HTR-8/SVneo (cell line): ENCODE results near the gene NPEPL1.
A peak's percentile ranks its signal among the peaks of the same experiment; 100 is the strongest.
"Not testable (repeated sequence)": the region's sequence is repeated elsewhere in the genome, so short reads cannot be mapped to it uniquely, and the experiment has no call there.

Experiments used
- DNase-seq: peaks from one replicate; pipeline ENCODE4 v3.0.0; 2011; ENCODE audit warnings: low spot score, mixed read lengths; ENCODE audit not compliant: insufficient read length
- FAIRE-seq: peaks from 2 replicates; lab custom pipeline; 2011; peaks lifted over from hg19 to GRCh38; lab: Jason Lieb, UNC

NPEPL1 gene, protein sequence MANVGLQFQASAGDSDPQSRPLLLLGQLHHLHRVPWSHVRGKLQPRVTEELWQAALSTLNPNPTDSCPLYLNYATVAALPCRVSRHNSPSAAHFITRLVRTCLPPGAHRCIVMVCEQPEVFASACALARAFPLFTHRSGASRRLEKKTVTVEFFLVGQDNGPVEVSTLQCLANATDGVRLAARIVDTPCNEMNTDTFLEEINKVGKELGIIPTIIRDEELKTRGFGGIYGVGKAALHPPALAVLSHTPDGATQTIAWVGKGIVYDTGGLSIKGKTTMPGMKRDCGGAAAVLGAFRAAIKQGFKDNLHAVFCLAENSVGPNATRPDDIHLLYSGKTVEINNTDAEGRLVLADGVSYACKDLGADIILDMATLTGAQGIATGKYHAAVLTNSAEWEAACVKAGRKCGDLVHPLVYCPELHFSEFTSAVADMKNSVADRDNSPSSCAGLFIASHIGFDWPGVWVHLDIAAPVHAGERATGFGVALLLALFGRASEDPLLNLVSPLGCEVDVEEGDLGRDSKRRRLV

DNA sequence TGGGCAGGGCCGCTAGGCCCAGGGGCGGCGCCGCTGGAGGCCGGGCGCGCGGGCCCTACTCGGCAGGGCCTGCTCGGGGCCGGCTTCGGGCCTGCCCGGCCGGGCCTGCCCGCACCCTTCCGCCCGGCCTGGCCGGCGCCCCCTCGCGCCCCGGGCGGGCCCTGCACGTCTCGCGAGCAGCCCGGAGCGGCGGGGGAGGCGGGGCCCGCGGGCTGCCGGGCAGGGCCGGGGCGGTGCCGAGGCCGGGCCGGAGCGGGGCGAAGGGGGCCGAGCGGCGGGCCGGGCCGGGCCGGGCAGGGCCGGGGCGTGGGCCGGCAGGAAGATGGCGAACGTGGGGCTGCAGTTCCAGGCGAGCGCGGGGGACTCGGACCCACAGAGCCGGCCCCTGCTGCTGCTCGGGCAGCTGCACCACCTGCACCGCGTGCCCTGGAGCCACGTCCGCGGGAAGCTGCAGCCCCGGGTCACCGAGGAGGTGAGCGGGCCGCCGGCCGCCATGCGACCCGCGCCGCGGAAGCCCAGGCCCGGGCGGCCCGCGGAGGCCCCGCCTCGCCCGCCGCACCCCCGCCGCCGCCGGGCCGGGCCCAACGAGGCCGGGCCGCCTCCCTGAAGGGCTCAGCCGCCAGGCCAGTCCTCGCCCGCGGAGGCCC is at the start of gene NPEPL1:
TSS of gene NPEPL1 (plus strand) at position 222 of the 647 bp plus-strand sequence. CDS start at position 323, 101 bp downstream.
- FAIRE-seq, result no peak

GRCh38 chr20:58642896-58643295 is 49.7 kb upstream of the NPEPL1 start:
- DNase-seq, FAIRE-seq: not testable (repeated sequence)

More for the DNA sequence above, at the start of gene NPEPL1:
- peak; percentile 54 for DNase-seq

DNA sequence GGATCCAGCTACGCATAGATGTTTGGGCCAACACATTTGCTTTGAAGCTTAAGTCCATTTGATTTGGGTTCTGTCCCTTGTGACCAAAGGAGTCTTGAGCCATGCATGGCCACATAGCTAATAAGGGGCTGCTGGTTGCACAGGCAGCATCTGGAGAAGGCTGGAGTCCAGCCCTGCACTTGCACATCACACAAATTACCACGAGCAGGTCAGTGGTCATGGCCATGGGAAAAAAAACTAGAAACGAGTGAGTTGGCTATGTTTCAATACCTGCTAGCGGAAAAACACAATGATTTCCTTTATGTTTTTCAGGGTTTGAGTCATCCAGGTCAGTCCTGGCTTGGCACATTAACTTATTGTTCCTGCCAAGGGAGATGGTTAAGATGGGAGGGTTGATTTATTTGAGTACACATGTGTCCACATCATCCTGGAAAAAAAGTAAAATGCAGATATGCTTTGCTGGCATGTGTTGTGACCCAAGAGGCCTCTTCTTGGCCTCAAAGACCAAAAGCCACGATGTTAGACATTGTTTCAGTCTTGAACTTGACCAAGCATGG is 47.1 kb upstream of the NPEPL1 start:
- DNase-seq, result no peak
- FAIRE-seq, result peak; percentile 85

- FAIRE-seq, result no peak
- DNase-seq, result no peak
Observed at GRCh38 chr20:58646257-58646656, 46.3 kb upstream of the NPEPL1 start.

DNA sequence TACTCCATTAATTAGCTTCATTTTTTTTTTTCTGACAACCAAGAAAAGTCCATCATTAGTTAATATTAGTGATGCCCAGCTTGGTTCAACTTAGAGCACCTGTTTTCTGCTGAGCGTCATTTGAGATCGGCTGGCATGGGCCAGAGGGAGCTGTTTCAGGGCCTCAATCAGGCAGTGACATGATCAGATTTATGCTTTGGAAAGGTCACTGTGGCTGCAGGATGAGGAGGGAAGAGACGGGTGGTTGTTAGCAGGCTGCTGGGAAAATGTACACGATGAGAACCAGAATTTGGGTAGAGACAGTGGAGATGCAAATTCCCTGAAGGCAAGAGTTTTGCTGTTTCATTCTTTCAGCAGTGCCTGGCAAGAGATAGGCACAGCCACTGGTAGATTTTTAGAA is 45.9 kb upstream of the NPEPL1 start:
- DNase-seq (no peak), FAIRE-seq (peak; percentile 13)

DNA sequence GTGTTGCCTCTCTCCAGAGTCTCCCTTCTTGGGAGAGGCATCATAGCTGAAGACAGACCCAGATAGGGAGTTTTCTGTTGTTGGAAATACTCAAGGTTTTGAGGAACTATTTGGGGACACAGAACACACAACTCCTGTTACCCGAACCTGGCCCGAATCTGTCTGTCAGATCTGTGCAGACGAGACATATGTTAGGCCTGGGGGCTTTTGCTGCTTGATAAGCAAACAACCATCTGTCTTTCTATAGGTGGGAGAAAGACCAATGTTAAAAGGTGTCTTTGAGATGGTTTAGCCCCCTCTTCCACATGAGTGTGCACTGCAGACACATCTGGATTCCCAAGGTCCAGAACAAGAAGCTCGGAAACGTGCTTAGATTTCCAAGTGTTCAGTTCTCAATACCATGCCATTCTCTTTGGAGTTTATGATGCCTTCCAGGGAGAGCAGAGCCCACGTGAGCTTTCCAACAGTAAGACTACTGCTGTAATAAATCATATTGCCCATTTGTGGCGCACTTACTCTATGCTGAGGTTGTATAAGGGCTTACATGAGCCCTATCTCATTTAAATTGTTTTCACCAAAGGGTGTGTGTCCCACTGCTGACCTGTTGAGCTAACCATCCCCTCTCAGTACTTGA is 45.3 kb upstream of the NPEPL1 start:
- FAIRE-seq (peak; percentile 13), DNase-seq (no peak)

DNA sequence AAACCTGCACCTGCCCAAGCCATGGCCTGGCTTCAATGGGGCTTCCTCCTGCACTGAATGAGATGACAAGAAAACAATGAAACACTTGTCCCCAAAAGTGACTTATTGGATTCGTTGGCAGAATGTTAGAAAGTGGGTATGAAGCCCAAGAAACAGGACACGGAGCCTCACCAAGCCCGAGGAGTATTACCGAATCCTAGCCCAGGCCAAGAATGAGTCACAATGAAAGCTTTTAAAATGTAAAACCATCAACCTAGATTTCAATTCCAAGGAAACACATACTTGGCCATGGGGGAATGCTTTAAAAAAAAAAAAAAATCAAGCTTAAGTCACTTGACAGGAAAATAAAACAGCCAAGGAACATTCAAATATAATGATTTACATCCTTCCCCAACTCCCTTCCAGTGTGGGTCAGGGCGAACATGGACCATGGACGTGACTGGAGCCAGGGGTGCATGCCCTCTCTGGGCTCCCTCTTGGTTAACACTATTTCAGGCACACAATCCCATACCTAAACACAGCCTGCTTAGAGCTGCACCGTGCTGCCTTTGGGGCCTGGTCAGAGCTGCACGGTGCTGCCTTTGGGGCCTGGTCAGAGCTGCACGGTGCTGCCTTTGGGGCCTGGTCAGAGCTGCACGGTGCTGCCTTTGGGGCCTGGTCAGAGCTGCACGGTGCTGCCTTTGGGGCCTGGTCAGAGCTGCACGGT is 44.7 kb upstream of the NPEPL1 start:
- FAIRE-seq (no peak), DNase-seq (no peak)

GRCh38 chr20:58648502-58648825 is 44.1 kb upstream of the NPEPL1 start:
- FAIRE-seq, DNase-seq: not testable (repeated sequence)

DNA sequence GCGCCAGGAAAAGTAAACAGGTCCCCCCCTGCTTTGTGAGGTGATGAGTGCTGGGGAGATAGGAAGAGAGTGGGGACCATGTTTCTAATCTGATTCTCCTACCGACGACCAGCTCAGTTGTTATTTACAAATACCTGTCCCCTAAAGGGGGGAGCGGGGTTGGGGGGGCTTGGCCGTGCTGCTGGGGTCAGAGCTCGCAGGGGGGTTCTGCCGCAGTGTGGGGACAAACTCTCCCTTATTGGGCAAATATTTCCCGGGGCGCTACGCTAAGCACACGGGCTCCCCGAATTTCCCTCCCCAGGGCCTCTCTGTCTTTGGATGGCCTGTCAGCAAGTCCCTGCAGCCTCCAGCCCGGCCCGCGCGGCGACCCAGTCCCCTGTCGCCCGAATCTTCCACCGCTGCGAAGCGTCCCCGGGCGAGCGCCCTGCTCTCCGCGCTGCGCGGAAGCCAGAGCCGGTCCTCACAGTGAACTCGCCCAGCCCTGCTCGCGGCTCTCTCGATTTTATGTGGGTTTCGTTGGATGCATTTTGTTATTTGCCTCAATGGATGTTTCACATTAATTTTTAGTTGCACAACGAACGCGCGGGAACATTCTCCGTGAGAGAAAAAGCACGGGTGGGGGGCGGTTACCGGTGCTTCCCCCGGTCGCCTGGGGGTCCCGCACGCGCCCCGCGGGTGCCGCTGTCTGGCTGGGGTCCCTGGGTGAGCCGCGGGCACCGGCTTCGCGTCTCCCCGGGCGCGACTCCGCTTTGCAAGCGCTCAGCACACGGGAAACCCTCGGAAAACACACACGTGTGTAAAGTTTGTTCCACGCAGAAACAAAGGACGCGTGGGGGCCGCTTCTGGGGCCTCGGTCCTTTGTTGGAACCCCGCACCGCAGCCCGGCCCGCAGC is 43.1 kb upstream of the NPEPL1 start:
- FAIRE-seq (no peak), DNase-seq (no peak)

DNA sequence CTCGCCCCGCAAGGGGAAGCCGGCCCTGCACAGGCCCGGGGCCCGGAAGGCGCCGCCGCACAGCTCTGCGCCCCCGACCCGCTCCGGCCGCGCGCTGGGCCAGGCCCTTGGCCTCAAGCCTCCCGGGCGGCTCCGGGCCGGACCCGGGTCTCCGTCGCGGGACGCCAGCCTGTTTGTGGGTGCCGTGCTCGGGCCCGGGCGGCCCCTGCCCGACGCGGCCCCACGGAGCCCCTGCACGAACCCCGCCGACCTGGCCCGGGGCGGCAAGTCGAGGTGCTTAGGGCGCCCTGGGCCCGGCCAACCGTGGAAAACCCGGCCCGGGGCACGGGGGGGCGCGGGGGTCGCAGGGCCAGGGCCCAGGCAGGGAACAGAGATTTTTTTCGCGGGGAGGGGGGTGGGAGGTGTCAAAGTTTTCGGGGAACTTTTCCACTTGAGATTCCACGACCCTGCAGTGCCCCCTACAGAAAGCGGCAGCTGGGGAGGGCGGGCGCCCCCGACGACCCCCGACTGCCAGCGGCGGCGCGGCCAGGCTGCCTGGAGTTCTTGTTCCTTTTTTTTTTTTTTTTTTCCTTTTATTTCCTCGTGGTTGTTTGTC is 42.3 kb upstream of the NPEPL1 start:
- DNase-seq (no peak), FAIRE-seq (peak; percentile 31)

DNA sequence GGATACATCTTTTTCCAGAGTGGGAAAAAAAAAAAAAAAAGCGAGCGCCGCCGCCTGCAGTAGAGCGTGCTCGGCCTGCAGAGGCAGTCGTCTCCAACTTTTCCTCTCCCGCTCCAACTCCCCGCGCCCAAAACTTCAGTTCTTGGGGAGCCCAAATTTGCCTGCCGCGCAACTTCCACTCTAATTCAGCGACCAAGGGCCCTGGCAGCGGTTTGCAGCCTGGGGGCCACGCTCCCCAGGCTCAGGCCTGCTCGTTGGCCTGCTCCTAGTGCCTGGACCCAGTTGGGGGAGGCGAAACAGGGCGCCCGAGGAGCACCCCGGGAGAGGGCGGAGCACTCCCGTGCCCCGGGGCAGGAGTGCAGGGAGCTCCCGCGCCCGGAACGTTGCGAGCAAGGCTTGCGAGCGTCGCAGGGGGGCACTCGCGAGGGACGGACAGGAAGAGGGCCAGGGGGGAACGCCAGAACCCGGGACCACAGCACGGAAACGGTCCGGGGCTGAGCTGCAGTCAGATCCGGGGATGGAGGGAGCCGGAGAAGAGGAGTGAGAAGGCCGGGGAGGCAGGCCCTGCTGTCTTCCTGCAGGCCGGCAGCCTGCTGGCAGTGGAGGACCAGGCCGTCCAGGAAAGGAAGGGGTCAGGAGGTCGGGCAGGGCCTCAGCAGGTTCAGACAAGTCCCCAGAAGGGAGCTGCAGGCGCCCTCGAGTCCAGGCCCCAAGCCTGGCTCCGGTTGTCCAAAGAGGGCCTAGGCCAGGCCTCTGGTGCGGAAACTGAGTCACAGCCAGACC is 41.6 kb upstream of the NPEPL1 start, which contains the start of gene STX16:
TSS of gene STX16 (plus strand) at position 508 of the 783 bp plus-strand sequence. CDS start 724 bp downstream, outside the sequence.
- DNase-seq (peak; percentile 100), FAIRE-seq (peak; percentile 98)

GRCh38 chr20:58651559-58651945 is 41.0 kb upstream of the NPEPL1 start:
- no peak for FAIRE-seq
- peak; percentile 86 for DNase-seq

GRCh38 chr20:58651946-58652605 is 40.5 kb upstream of the NPEPL1 start:
- no peak for FAIRE-seq
- peak; percentile 95 for DNase-seq

GRCh38 chr20:58652606-58653294 is 39.9 kb upstream of the NPEPL1 start:
- DNase-seq (no peak), FAIRE-seq (peak; percentile 93)

DNA sequence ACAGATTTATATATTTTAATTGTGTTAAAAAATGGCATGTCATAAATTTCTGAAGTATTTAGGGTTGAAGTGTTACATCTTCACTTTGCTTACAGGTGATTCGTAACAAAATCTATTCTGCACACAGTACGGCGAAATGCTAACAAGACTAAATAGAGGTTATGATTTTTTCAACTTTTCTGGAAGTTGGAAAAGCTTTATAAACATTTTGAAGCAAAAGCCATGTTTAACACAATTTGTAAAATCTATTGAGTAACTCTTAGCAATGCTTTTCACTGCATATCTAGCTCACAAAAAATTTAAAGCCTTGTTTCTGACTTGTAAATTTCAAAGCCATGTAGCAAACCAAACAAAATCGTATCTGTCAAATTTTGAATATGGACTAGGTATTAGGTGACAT is 38.3 kb upstream of the NPEPL1 start:
- no peak for DNase-seq
- no peak for FAIRE-seq

DNA sequence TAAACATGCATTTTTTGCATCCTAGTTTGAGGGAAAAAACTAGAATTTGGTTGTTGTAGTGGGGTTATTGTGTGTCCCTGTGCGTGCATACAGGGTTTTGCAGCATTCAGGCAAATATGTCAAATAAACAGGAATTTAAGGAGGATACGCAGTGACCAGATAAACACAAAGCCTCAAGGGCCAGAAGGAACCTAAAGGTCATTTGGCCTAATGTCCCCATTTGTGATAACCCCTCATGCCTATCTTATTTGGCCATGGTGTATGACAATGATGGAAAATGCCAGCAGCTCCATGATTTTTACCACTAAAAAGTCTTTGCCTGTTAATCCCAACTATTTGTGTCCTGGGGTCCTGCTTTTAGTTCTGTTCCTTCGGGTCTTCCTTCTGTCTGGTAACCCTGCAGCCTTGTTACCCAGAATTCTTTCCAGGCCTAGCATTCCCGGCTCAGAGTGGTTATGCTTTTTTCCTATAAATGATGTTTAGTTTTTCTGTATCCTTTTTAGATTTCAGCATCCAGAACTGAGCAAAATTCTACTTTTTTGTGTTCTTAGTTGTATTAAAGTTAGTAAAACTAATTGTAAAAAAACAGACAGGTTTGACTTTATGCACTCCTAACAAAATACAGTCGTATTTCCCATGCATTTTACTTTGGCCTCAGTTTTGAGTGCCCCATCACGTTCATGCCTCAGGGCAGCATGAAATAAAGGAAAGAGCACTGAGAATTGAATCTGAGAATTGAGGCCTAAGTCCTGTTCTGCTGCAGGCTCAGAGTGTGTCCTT is 37.1 kb upstream of the NPEPL1 start:
- DNase-seq (no peak), FAIRE-seq (peak; percentile 31)
